ENCODE data around the gene AFM.

GRCh38 chr4:73447671-73448070 is 33.9 kb upstream of the AFM start:
- TF ChIP-seq USF2 (IDR thresholded peaks at IDR 0.05; ENCODE audit: low read length) (no peak), EP300 (IDR thresholded peaks at IDR 0.05; ENCODE audit: borderline replicate concordance in 1 of 2, low read depth in 2 of 2, low read length in 2 of 2) (no peak), RBBP5 (IDR thresholded peaks at IDR 0.05; ENCODE audit: borderline replicate concordance, low read depth, low read length) (no peak), YY1 (IDR thresholded peaks at IDR 0.05; ENCODE audit: low read depth, low read length) (no peak)
